PFSK-1 (cell line): ENCODE data around the gene RGS6.

Experiments
- POLR2AphosphoS5 ChIP-seq: IDR thresholded peaks from 2 replicates; pipeline ENCODE4 v1.6.1; 2012; ENCODE audit warnings: low read depth, mild to moderate bottlenecking, control low read depth, low read length, moderate library complexity
- REST ChIP-seq, 2 experiments: IDR thresholded peaks; 2 replicates each; pipeline versions ENCODE4 v1.6.1 to v1.8.0; 2011 to 2012; ENCODE audit warnings: low read depth in 2 of 2, low read length in 2 of 2, control low read depth in 1 of 2, inconsistent platforms in 1 of 2, mild to moderate bottlenecking in 1 of 2, moderate library complexity in 1 of 2; ENCODE audit not compliant: insufficient read depth in 1 of 2
- TAF1 ChIP-seq: IDR thresholded peaks from 2 replicates; pipeline ENCODE4 v1.6.1; 2012; ENCODE audit warnings: low read length, control low read depth, borderline replicate concordance; ENCODE audit not compliant: insufficient read depth

DNA sequence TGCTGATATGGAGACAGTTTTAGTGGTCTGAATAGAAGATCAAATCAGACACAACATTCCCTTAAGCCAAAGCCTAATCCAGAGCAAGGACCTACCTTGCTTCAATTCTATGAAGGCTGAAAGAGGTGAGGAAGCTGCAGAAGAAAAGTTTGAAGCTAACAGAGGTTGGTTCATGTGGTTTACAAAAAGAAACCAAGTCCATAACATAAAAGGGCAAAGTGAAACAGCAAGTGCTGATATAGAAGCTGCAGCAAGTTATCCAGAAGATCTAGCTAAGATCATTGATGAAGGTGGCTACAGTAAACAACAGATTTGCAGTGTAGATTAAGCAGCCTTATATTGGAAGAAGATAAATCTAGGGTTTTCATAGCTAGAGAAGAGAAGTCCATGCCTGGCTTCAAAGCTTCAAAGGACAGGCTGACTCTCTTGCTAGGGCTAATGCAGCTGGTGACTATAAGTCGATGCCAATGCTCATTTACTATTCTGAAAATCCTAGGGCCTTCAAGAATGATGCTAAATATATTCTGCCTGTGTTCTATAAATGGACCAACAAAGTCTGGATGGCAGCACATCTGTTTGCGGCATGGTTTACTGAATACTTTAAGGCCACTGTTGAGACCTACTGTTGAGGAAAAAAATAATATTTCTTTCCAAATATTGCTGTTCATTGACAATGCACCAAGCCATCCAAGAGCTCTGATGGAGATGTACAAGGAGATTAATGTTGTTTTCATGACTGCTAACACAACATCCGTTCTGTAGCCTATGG is 600.6 kb downstream of the RGS6 start:
- TF ChIP-seq REST (IDR thresholded peaks at IDR 0.05; ENCODE audit: insufficient read depth in 1 of 2, low read depth in 2 of 2, low read length in 2 of 2) (no peak), POLR2AphosphoS5 (no peak), TAF1 (no peak)
